Mesenchymal stem cell (in vitro differentiated cells and primary cell): ENCODE results near the gene MGMT.

ENCODE experiments used
- DNase-seq: peaks from one replicate; pipeline ENCODE4 v3.0.0-alpha.2; 2013
- H2AFZ ChIP-seq: one replicate; pipeline ENCODE4 v1.6.1; 2013; ENCODE audit warnings: low read depth, mild to moderate bottlenecking, control low read depth, inconsistent platforms, low read length, moderate library complexity
- H2AK5ac ChIP-seq: 2 replicates; pipeline ENCODE4 v1.6.1; 2013; ENCODE audit warnings: low read length, moderate library complexity, mild to moderate bottlenecking, inconsistent platforms; ENCODE audit not compliant: severe bottlenecking
- H2BK120ac ChIP-seq: one replicate; pipeline ENCODE4 v1.6.1; 2013; ENCODE audit warnings: low read depth, mild to moderate bottlenecking, inconsistent platforms, low read length, moderate library complexity
- H2BK12ac ChIP-seq, 2 experiments: one replicate each; pipeline ENCODE4 v1.6.1; 2013; ENCODE audit warnings: inconsistent platforms in 2 of 2, low read length in 2 of 2, mild to moderate bottlenecking in 2 of 2, moderate library complexity in 2 of 2, control low read depth in 1 of 2
- H2BK15ac ChIP-seq: one replicate; pipeline ENCODE4 v1.6.1; 2013; ENCODE audit warnings: mild to moderate bottlenecking, low read depth, inconsistent platforms; ENCODE audit not compliant: poor library complexity, severe bottlenecking
- H2BK5ac ChIP-seq: 2 replicates; pipeline ENCODE4 v1.6.1; 2013; ENCODE audit warnings: low read depth, mild to moderate bottlenecking, low read length, control low read depth, inconsistent platforms; ENCODE audit not compliant: poor library complexity, severe bottlenecking
- H3K14ac ChIP-seq, 2 experiments: one replicate each; pipeline ENCODE4 v1.6.1; 2013; ENCODE audit warnings: inconsistent platforms in 2 of 2, low read length in 2 of 2, control low read depth in 1 of 2, mild to moderate bottlenecking in 1 of 2, moderate library complexity in 1 of 2
- H3K18ac ChIP-seq, 2 experiments: one replicate each; pipeline ENCODE4 v1.6.1; 2013; ENCODE audit warnings: inconsistent platforms in 2 of 2, low read length in 2 of 2, control low read depth in 1 of 2, low read depth in 1 of 2, mild to moderate bottlenecking in 1 of 2
- H3K23ac ChIP-seq, 2 experiments: one replicate each; pipeline ENCODE4 v1.6.1; 2013; ENCODE audit warnings: inconsistent platforms in 2 of 2, low read length in 2 of 2, mild to moderate bottlenecking in 2 of 2, moderate library complexity in 2 of 2, control low read depth in 1 of 2
- H3K27ac ChIP-seq: 2 replicates; pipeline ENCODE4 v1.5.1; 2013; ENCODE audit warnings: mild to moderate bottlenecking, moderate library complexity, low read length, control low read depth, inconsistent platforms; ENCODE audit not compliant: poor library complexity, severe bottlenecking
- H3K27me3 ChIP-seq, 2 experiments: 2 replicates each; pipeline versions ENCODE4 v1.6.1 to v1.7.0; 2013; ENCODE audit warnings: low read length in 2 of 2, mild to moderate bottlenecking in 2 of 2, moderate library complexity in 2 of 2, control low read depth in 1 of 2, inconsistent platforms in 1 of 2; ENCODE audit not compliant: control insufficient read depth in 1 of 2, insufficient read depth in 1 of 2
- H3K36me3 ChIP-seq, 2 experiments: 2 replicates each; pipeline versions ENCODE4 v1.6.1 to v1.7.0; 2013; ENCODE audit warnings: low read length in 2 of 2, control low read depth in 1 of 2, inconsistent platforms in 1 of 2, low read depth in 1 of 2, mild to moderate bottlenecking in 1 of 2; ENCODE audit not compliant: insufficient read depth in 2 of 2, control insufficient read depth in 1 of 2
- H3K4ac ChIP-seq, 2 experiments: one replicate each; pipeline ENCODE4 v1.6.1; 2013; ENCODE audit warnings: inconsistent platforms in 2 of 2, low read length in 2 of 2, mild to moderate bottlenecking in 2 of 2, moderate library complexity in 2 of 2, control low read depth in 1 of 2, low read depth in 1 of 2
- H3K4me1 ChIP-seq: 2 replicates; pipeline ENCODE4 v1.6.1; 2013; ENCODE audit warnings: low read depth, low read length, control low read depth; ENCODE audit not compliant: control insufficient read depth, insufficient read depth
- H3K4me2 ChIP-seq: 2 replicates; pipeline ENCODE4 v1.6.1; 2013; ENCODE audit warnings: low read length, mild to moderate bottlenecking, inconsistent platforms; ENCODE audit not compliant: poor library complexity, severe bottlenecking
- H3K4me3 ChIP-seq, 2 experiments: 2 replicates each; pipeline versions ENCODE4 v1.5.1 to v1.7.0; 2013; ENCODE audit warnings: low read length in 2 of 2, mild to moderate bottlenecking in 2 of 2, control low read depth in 1 of 2, low read depth in 1 of 2; ENCODE audit not compliant: insufficient read depth in 1 of 2
- H3K79me1 ChIP-seq: replicated peaks from 2 replicates; pipeline ENCODE4 v1.6.1; 2013; ENCODE audit warnings: mild to moderate bottlenecking, control low read depth, low read length, inconsistent platforms; ENCODE audit not compliant: poor library complexity, severe bottlenecking
- H3K9ac ChIP-seq: 2 replicates; pipeline ENCODE4 v1.7.0; 2013; ENCODE audit warnings: mild to moderate bottlenecking, low read length, moderate library complexity
- H3K9me3 ChIP-seq: 2 replicates; pipeline ENCODE4 v1.7.0; 2013; ENCODE audit warnings: mild to moderate bottlenecking, low read length; ENCODE audit not compliant: control insufficient read depth
- H4K8ac ChIP-seq: one replicate; pipeline ENCODE4 v1.6.1; 2013; ENCODE audit warnings: inconsistent platforms, mild to moderate bottlenecking, low read length, moderate library complexity
- H4K91ac ChIP-seq: one replicate; pipeline ENCODE4 v1.6.1; 2013; ENCODE audit warnings: mild to moderate bottlenecking, low read length, inconsistent platforms
- WGBS: methylation state at CpG from one replicate; pipeline ENCODE4 v1.1.7; 2013; ENCODE audit warnings: mixed read lengths; 5-methylcytosine and 5-hydroxymethylcytosine counted together

Gene MGMT

DNA sequence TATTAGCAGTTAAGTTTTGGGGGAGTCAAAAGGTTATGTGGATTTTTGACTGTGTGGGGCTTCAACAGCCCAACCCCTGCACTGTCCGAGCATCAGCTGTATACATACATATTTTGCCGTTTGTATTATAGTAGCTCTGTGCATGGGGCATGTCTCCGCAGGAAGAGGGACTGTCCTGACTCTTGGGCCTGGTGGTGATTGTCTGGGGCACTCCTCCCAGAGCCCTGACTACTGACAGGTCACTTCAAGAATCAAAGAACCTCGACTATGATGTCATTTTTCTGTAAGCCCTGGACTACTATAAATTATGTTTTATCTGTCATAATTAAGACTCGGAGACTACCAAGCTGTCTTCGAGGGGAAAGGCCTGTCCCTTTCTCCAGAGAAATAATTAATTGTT lies 51.8 kb downstream of the MGMT start:
- no peak overlapping the region for H4K8ac ChIP-seq
- H3K23ac ChIP-seq = no peak overlapping the region
- peaks cover 0 to 10% of the 10 kb centered on the region in 2 experiments for H3K36me3 ChIP-seq
- no peaks in the 10 kb centered on the region for H3K9me3 ChIP-seq
- H3K18ac ChIP-seq = no peak overlapping the region
- H3K4me3 ChIP-seq = no peak overlapping the region
- no peak overlapping the region for H2BK15ac ChIP-seq
- no peak overlapping the region for H3K9ac ChIP-seq
- no peak overlapping the region for H3K4me2 ChIP-seq
- H3K27me3 ChIP-seq = no peaks in the 10 kb centered on the region
- no peak overlapping the region for H2BK5ac ChIP-seq
- peaks cover 59% of the 10 kb centered on the region for H3K79me1 ChIP-seq
- no peak overlapping the region for H2BK120ac ChIP-seq
- no peak overlapping the region for H3K4ac ChIP-seq
- no peak overlapping the region for H2BK12ac ChIP-seq
- H3K27ac ChIP-seq = no peak overlapping the region
- H3K14ac ChIP-seq = no peak overlapping the region
- no peak overlapping the region for H2AK5ac ChIP-seq
- 64% methylated on average over 3 of the region's 6 CpGs for WGBS
- H4K91ac ChIP-seq = no peak overlapping the region
- peaks cover 19% of the 10 kb centered on the region for H3K4me1 ChIP-seq
- no peak overlapping the region for H2AFZ ChIP-seq
- DNase-seq = no peak

GRCh38 chr10:129520440-129521080 lies 53.5 kb downstream of the MGMT start:
- Histone ChIP-seq H2BK12ac (no peak overlapping the region), H2BK120ac (no peak overlapping the region), H2BK15ac (no peak overlapping the region), H3K18ac (no peak overlapping the region), H3K9ac (no peak overlapping the region), H2AK5ac (no peak overlapping the region), H3K27me3 (no peaks in the 10 kb centered on the region), H3K36me3 (peaks cover 0 to 12% of the 10 kb centered on the region in 2 experiments), H4K8ac (no peak overlapping the region), H4K91ac (no peak overlapping the region), H3K79me1 (peaks cover 58% of the 10 kb centered on the region), H2AFZ (no peak overlapping the region), H3K27ac (no peak overlapping the region), H3K14ac (no peak overlapping the region), H2BK5ac (no peak overlapping the region), H3K9me3 (no peaks in the 10 kb centered on the region), H3K4me3 (no peak overlapping the region), H3K4me1 (peaks cover 22% of the 10 kb centered on the region), H3K4ac (no peak overlapping the region), H3K23ac (no peak overlapping the region), H3K4me2 (no peak overlapping the region)
- WGBS = 95% methylated on average over 26 of the region's 26 CpGs
- DNase-seq = no peak

DNA sequence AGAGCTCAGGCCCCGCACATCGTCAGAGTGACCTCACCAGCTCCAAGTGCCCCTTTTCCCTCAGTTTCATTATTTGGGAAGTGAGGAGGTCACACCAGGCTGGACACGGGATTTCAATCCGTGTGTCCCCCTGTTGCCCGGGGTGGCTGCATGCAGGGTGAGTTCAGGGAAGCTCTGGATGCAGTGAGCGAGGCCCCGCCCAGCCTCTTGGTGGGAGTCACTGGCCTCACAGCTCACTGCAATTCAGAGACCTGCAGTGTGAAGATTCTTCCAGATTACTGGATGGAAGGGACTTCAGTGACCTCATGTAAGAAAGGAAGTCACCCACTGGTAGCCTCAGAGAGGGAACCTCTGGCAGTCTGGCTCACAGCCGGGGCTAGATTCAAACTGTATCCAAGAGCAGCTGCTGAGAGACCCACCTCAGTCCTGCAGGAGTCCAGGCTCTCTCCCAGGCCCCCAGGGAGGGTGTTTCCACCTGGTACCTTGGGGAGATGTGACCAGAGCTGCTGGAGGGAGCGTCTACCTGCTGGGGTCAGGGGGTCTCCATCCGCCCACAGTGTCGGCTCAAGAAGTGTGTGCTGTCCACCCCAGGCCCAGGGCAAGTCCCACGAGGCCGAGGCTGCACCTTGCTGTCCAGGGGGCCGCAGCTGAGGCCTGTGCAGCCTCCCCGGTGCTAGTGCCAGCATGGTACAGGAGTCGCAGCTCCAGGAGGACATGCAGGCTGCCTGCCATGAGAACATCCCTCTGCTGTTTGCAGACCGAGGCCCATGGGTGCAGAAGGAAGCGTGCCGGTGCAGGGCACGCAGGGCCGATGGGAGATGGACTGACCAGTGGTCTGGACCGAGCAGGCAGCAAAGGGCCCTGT lies 54.4 kb downstream of the MGMT start:
- Histone ChIP-seq H2BK120ac (no peak overlapping the region), H2AK5ac (no peak overlapping the region), H3K27ac (no peak overlapping the region), H3K23ac (no peak overlapping the region), H3K79me1 (peaks cover 64% of the 10 kb centered on the region), H3K9me3 (no peaks in the 10 kb centered on the region), H4K91ac (peak overlapping the region; percentile 31), H2BK5ac (no peak overlapping the region), H3K4ac (no peak overlapping the region), H3K4me1 (peaks cover 24% of the 10 kb centered on the region), H3K18ac (no peak overlapping the region), H4K8ac (no peak overlapping the region), H3K9ac (no peak overlapping the region), H3K4me3 (no peak overlapping the region), H3K4me2 (no peak overlapping the region), H3K36me3 (peaks cover 0 to 12% of the 10 kb centered on the region in 2 experiments), H2AFZ (no peak overlapping the region), H3K27me3 (no peaks in the 10 kb centered on the region), H2BK15ac (peak overlapping the region; percentile 46), H3K14ac (no peak overlapping the region), H2BK12ac (no peak overlapping the region)
- DNase-seq = no peak
- WGBS = 94% methylated on average over 20 of the region's 22 CpGs

GRCh38 chr10:129522041-129522585 lies 55.1 kb downstream of the MGMT start:
- Histone ChIP-seq H2BK120ac (no peak overlapping the region), H3K27me3 (no peaks in the 10 kb centered on the region), H2BK12ac (no peak overlapping the region), H3K27ac (no peak overlapping the region), H2AFZ (no peak overlapping the region), H3K4me2 (no peak overlapping the region), H4K8ac (no peak overlapping the region), H3K9me3 (no peaks in the 10 kb centered on the region), H3K9ac (no peak overlapping the region), H2BK5ac (no peak overlapping the region), H2BK15ac (no peak overlapping the region), H3K4ac (no peak overlapping the region), H3K79me1 (peaks cover 64% of the 10 kb centered on the region), H3K23ac (no peak overlapping the region), H3K4me3 (no peak overlapping the region), H2AK5ac (no peak overlapping the region), H3K36me3 (peaks cover 0 to 14% of the 10 kb centered on the region in 2 experiments), H3K4me1 (peaks cover 24% of the 10 kb centered on the region), H3K18ac (no peak overlapping the region), H4K91ac (no peak overlapping the region), H3K14ac (no peak overlapping the region)
- no peak for DNase-seq
- 87% methylated on average over 7 of the region's 7 CpGs for WGBS
